Upper lobe of left lung (tissue), 6 donors: ENCODE results near the gene KDM1A. TPM values are rescaled to one million over a fixed set of nuclear protein-coding genes. Genes with fewer than 3 reads are reported as not detected.
"Not testable (repeated sequence)": the region's sequence is repeated elsewhere in the genome, so short reads cannot be mapped to it uniquely, and the experiment has no call there.

ENCODE experiments used
- ATAC-seq, 2 donors: fragments of 200-7000 bp; cut with Tn5 transposase; one replicate each; pipeline ENCODE4 v1.9.1; 2022; ENCODE audit warnings: mild to moderate bottlenecking in 2 of 2, moderate library complexity in 2 of 2; ENCODE audit not compliant: low FRiP score in 2 of 2
- DNase-seq, 2 donors: peaks; one replicate each; pipeline ENCODE4 v3.0.0-alpha.2; 2019 to 2020
- H3K27ac ChIP-seq, 4 donors: fragments of 200-600 bp; sonication (generic); one replicate each; pipeline ENCODE4 v1.5.1; 2016 to 2019
- H3K27me3 ChIP-seq, 4 donors: fragments of 200-600 bp; sonication (generic); one replicate each; pipeline ENCODE4 v1.5.1; 2017 to 2019
- H3K36me3 ChIP-seq, 4 donors: fragments of 200-600 bp; sonication (generic); one replicate each; pipeline ENCODE4 v1.5.1; 2016 to 2019
- H3K4me1 ChIP-seq, 4 donors: fragments of 200-600 bp; sonication (generic); one replicate each; pipeline ENCODE4 v1.5.1; 2018 to 2019
- H3K4me3 ChIP-seq, 4 donors: fragments of 200-600 bp; sonication (generic); one replicate each; pipeline ENCODE4 v1.5.1; 2017 to 2019; ENCODE audit warnings: mild to moderate bottlenecking in 2 of 4, moderate library complexity in 1 of 4
- H3K9me3 ChIP-seq, 4 donors: fragments of 200-600 bp; sonication (generic); one replicate each; pipeline ENCODE4 v1.5.1; 2018 to 2019
- CTCF ChIP-seq, 6 experiments: fragments of 450-650 bp in 4 of 6; fragments of 200-600 bp in 2 of 6; sonication (generic) in 2 of 6; IDR thresholded peaks; one replicate each; pipeline ENCODE4 v1.5.1; 2016 to 2019; ENCODE audit warnings: antibody characterized with exemption in 6 of 6
- EP300 ChIP-seq, 4 donors: sonication (generic); formaldehyde crosslinking; IDR thresholded peaks; one replicate each; pipeline ENCODE4 v1.5.1; 2017; ENCODE audit warnings: antibody characterized with exemption in 4 of 4, control low read depth in 2 of 4
- POLR2A ChIP-seq, 4 donors: fragments of 450-650 bp; IDR thresholded peaks; one replicate each; pipeline ENCODE4 v1.5.1; 2016 to 2017; ENCODE audit warnings: antibody characterized with exemption in 4 of 4, mild to moderate bottlenecking in 2 of 4
- POLR2AphosphoS5 ChIP-seq, 2 donors: sonication (generic); formaldehyde crosslinking; IDR thresholded peaks; one replicate each; pipeline ENCODE4 v1.5.1; 2017; ENCODE audit warnings: antibody characterized with exemption in 2 of 2
- WGBS, 2 donors: methylation state at CpG; one replicate each; pipeline ENCODE4 v1.1.5; 2017 to 2018; 5-methylcytosine and 5-hydroxymethylcytosine counted together
- total RNA-seq, 6 donors: library from RNA; depleted of rRNA in 4 of 6; stranded (reverse); fragments of >200 nt in 4 of 6; gene quantifications; one replicate each; pipeline versions ENCODE4 v1.1.0 to v1.2.1, GENCODE V29; 2016 to 2021
- donor health status: DM: no; HTN: no; CAD: no; lungs with moderate emphysema.
- donor health status: DM: no; HTN: yes; CAD: no; lungs with severe emphysema.

KDM1A gene
- total RNA-seq, 6 donors from 2014 or later, result 29.0 to 56.7 (median 42.6) TPM

- TF ChIP-seq POLR2A (IDR thresholded peaks at IDR 0.05) (no peak), EP300 (IDR thresholded peaks at IDR 0.05) (no peak), CTCF (IDR thresholded peaks at IDR 0.05) (no peak), POLR2AphosphoS5 (IDR thresholded peaks at IDR 0.05) (no peak)
- H3K27me3 ChIP-seq, result no peaks in the 10 kb centered on the region
- H3K4me1 ChIP-seq, result no peaks in the 10 kb centered on the region
- no peak overlapping the region for H3K27ac ChIP-seq
- no peak for DNase-seq
- no peaks in the 10 kb centered on the region for H3K9me3 ChIP-seq
- no peaks in the 10 kb centered on the region for H3K36me3 ChIP-seq
- no peak overlapping the region for H3K4me3 ChIP-seq
- no peak for ATAC-seq
- 82 to 86% methylated on average over 4 of the region's 4 CpGs for WGBS, 2 donors
These were observed 35.3 kb upstream of the KDM1A start for GRCh38 chr1:22983944-22984343.

GRCh38 chr1:22992384-22992783 is 26.9 kb upstream of the KDM1A start:
- H3K36me3 ChIP-seq, ATAC-seq, DNase-seq, H3K27ac ChIP-seq, H3K9me3 ChIP-seq, H3K27me3 ChIP-seq, H3K4me3 ChIP-seq, H3K4me1 ChIP-seq: not testable (repeated sequence)
- WGBS, 2 donors, result 90 to 96% methylated on average over 3 of the region's 3 CpGs

GRCh38 chr1:22993220-22993795 is 26.0 kb upstream of the KDM1A start:
- 77 to 88% methylated on average over 6 of the region's 6 CpGs for WGBS, 2 donors
- H3K27me3 ChIP-seq, H3K9me3 ChIP-seq, H3K36me3 ChIP-seq, DNase-seq, H3K4me3 ChIP-seq, H3K27ac ChIP-seq, ATAC-seq, H3K4me1 ChIP-seq: not testable (repeated sequence)

- TF ChIP-seq POLR2AphosphoS5 (IDR thresholded peaks at IDR 0.05) (no peak), POLR2A (IDR thresholded peaks at IDR 0.05) (no peak), EP300 (IDR thresholded peaks at IDR 0.05) (no peak), CTCF (IDR thresholded peaks at IDR 0.05) (no peak)
These were observed 23.5 kb upstream of the KDM1A start for GRCh38 chr1:22995774-22996173.

GRCh38 chr1:22997528-22997927 is 21.7 kb upstream of the KDM1A start:
- not testable (repeated sequence) for H3K4me3 ChIP-seq, H3K9me3 ChIP-seq, H3K27ac ChIP-seq, DNase-seq, H3K27me3 ChIP-seq, H3K4me1 ChIP-seq, H3K36me3 ChIP-seq, ATAC-seq
- 82 to 89% methylated on average over 5 of the region's 5 CpGs for WGBS, 2 donors

More at GRCh38 chr1:22995774-22996173, 23.5 kb upstream of the KDM1A start:
- Histone ChIP-seq H3K4me1 (no peaks in the 10 kb centered on the region), H3K4me3 (no peak overlapping the region), H3K27ac (no peak overlapping the region), H3K36me3 (no peaks in the 10 kb centered on the region), H3K9me3 (peaks cover 0 to 6% (median 2%) of the 10 kb centered on the region in 4 donors), H3K27me3 (no peaks in the 10 kb centered on the region)
- ATAC-seq (no peak), DNase-seq (no peak)

GRCh38 chr1:23000133-23000532 is 19.1 kb upstream of the KDM1A start:
- H3K36me3 ChIP-seq, H3K27ac ChIP-seq, ATAC-seq, H3K9me3 ChIP-seq, H3K4me1 ChIP-seq, H3K4me3 ChIP-seq, DNase-seq, H3K27me3 ChIP-seq: not testable (repeated sequence)
- whole genome bisulfite sequencing, 2 donors, result 89% methylated on average over 3 of the region's 3 CpGs

- not testable (repeated sequence) for H3K36me3 ChIP-seq, H3K27ac ChIP-seq, H3K27me3 ChIP-seq, DNase-seq, H3K4me1 ChIP-seq, H3K4me3 ChIP-seq, ATAC-seq, H3K9me3 ChIP-seq
- WGBS, 2 donors, result 92% methylated on average over 4 to 7 of the region's 7 CpGs
These were observed 17.1 kb upstream of the KDM1A start for GRCh38 chr1:23002218-23002617.
